Skin of body (tissue), 2 donors: ENCODE results near the gene CAPN10. TPM values are rescaled to one million over a fixed set of nuclear protein-coding genes. Genes with fewer than 3 reads are reported as not detected.

Experiments used
- DNase-seq: peaks from one replicate; lab custom pipeline; 2025; lab: John Stamatoyannopoulos, UW
- total RNA-seq: library from RNA; depleted of rRNA; stranded (reverse); fragments of >200 nt; gene quantifications from one replicate; pipeline ENCODE4 v1.2.3, GENCODE V29; 2014

Gene CAPN10
- total RNA-seq, 1 donor from 2014 or later = 10.9 TPM

DNA sequence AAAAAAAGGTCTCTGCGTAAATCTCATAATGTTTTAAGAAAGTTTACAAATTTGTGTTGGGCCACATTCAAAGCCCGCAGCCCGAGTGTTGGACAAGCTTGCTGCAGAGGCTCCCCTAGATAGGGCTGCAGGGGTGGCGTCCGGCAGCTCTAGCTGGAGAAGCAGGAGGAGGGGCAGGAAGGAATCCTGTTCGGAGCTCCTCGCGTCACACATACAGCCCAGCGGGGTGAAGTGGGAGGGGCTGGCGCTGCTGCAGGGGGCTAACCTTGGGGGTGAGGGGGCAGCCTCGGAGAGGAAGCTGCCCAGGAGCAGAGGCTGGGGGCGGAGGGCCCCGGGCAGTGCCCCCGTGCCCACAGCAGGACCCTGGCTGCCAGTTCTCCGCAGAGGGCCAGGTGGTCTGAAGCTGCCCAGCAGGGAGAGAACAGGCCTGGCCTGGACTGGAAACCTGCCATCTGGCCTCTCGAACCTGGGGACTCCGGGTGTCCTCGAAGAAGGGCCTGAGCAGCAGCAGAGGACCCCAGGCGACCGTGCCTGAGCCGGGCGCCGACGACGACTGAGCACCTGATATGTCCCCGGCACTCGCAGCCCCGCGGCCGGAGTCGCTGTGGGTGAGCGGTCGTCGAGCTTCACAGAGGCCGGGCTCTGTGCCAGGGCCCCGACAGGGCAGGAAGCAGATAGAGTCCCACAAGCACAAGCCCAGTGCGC, 36.1 kb downstream of the CAPN10 start:
- DNase-seq = no peak

DNA sequence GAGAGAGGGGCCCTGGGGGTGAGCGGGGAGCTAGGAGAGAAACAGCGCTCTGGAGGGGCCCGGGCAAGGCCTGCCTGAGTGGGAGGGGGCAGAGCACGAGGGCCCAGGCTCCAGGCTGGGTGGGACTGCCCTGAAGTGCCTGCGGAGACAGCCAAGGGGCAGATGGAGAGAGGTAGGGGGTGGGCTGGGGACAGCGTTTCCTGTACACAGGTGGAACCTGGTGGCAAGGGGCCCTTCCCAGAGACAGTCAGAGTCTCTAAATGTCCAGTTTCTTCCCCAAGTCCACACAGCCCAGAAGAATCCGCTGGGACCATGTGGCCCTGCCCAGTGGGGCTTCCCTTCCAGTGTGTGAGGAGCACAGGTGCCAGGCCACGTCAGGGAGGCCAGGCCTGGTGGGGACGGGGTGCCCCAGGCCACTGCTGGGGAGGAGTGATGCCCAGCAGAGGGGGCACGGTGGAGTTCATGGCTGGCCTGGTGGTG, 37.0 kb downstream of the CAPN10 start:
- DNase-seq = no peak

GRCh38 chr2:240624011-240624949, 37.7 kb downstream of the CAPN10 start:
- DNase-seq = no peak

DNA sequence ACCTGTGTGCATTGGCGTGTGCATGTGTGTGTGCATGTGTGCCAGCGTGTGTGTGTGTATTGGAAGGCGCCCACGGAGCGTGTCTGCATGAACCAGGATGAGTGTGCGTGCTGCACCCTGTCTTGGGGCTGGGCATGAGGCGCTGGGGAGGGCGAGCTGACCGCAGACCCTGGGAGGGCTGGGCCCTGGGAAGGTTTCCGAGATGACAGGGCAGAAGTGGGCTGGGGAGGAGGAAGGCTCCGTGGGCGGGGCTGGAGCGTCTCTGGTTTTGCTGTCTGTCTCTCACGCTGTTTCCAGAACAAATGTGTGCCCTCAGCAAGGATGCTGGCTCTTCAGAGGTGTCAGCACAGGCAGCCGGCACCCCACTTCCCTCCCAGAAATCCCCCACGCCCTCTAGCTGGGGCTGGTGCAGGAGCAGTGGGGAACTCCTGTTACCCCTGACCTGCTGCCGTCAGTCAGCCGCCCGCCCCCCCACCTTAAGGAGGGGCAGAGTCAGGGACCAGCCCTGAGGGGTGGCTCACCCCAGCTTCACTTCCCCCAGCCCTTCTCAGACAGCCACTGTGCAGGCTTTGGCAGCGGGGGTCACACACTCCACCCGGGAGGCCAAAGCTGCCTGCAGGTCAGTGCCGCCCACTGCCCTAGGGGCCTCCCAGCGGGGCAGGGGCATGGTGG, 38.6 kb downstream of the CAPN10 start, which contains the start of gene GPR35:
Gene GPR35 (plus strand): TSS at position 531 of the 672 bp plus-strand sequence. CDS start 4,473 bp downstream, outside the sequence.
- DNase-seq = no peak

- no peak for DNase-seq
Observed at GRCh38 chr2:240626531-240627300, 40.2 kb downstream of the CAPN10 start.

GRCh38 chr2:240627736-240628506, 41.4 kb downstream of the CAPN10 start:
- DNase-seq = no peak

- no peak for DNase-seq
Observed at GRCh38 chr2:240628507-240628807, 41.9 kb downstream of the CAPN10 start.

- DNase-seq = no peak
Observed at GRCh38 chr2:240628808-240629618, 42.5 kb downstream of the CAPN10 start.

DNA sequence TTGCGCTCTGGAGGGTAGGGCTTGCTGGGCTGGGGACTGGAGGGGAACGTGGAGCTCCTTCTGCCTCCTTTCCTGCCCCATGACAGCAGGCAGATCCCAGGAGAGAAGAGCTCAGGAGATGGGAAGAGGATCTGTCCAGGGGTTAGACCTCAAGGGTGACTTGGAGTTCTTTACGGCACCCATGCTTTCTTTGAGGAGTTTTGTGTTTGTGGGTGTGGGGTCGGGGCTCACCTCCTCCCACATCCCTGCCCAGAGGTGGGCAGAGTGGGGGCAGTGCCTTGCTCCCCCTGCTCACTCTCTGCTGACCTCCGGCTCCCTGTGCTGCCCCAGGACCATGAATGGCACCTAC, 43.1 kb downstream of the CAPN10 start:
- DNase-seq = no peak

GRCh38 chr2:240629968-240630770, 43.6 kb downstream of the CAPN10 start:
- no peak for DNase-seq

DNA sequence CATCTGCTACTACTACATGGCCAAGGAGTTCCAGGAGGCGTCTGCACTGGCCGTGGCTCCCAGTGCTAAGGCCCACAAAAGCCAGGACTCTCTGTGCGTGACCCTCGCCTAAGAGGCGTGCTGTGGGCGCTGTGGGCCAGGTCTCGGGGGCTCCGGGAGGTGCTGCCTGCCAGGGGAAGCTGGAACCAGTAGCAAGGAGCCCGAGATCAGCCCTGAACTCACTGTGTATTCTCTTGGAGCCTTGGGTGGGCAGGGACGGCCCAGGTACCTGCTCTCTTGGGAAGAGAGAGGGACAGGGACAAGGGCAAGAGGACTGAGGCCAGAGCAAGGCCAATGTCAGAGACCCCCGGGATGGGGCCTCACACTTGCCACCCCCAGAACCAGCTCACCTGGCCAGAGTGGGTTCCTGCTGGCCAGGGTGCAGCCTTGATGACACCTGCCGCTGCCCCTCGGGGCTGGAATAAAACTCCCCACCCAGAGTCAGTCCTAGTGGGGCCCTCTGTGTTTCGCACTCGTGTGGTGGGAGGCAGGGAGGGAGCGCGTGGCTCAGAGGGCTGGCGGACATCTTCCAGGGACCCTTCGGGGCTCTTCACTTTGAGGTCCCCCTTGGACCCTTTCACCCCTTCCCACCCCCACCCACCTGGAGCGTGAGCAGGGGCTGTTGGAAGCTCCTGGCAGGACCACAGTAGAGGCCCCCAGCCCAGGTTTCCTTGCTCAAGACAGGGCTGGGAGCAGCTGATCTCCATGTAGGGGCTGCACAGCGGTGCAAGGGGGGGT, 44.4 kb downstream of the CAPN10 start:
- DNase-seq = no peak

DNA sequence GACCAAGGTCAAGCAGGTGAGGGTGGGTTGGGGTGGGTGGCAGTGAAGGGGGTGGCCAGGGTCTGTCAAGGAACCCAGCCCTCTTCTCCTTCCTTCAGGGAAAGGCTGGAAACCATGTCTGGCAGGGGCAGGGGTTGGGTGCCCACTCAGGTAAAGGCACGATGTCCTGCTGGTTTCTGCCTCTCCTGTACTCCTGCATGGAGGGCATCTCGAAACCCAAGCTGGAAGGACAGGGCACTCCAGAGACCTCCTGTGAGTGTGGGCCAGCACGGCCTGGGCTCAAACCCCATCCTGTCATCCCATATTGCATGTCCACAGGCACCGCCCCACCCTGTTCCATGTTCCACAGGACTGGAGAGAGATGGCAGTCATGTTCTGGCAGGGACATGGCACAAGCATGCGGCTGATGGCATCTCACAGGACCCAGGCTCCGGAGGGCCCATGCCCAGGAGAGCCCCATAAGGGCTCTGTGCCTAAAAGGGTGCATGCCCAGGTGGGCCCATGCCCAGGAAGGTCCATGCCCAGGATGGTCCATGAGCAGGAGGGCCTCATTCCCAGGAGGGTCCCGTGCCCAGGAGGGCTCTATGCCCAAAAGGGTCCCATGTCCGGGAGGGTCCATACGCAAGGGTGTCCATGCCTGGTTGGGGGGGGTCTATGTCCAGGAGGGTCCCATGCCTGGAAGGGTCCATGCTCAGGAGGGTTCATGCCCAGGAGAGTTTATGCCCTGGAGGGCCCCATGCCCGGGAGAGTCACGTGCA, 45.2 kb downstream of the CAPN10 start:
- DNase-seq = no peak

DNA sequence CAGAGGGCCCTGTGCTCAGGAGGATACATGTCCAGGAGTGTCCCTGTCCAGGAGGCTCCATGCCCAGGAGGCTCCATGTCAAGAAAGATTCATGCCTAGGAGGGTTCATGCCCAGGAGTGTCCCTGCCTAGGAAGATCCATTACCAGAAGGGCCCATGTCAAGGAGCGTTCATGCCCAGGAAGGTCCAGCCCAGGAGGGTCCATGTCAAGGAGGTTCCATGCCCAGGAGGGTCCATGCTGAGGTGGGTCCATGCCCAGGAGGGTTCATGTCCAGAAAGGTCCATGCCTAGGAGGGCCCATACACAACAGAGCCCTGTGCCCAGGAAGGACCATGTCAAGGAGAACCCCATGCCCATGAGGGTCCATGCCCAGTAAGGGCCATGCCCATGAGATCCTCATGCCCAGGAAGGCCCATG, 45.8 kb downstream of the CAPN10 start:
- DNase-seq = no peak

DNA sequence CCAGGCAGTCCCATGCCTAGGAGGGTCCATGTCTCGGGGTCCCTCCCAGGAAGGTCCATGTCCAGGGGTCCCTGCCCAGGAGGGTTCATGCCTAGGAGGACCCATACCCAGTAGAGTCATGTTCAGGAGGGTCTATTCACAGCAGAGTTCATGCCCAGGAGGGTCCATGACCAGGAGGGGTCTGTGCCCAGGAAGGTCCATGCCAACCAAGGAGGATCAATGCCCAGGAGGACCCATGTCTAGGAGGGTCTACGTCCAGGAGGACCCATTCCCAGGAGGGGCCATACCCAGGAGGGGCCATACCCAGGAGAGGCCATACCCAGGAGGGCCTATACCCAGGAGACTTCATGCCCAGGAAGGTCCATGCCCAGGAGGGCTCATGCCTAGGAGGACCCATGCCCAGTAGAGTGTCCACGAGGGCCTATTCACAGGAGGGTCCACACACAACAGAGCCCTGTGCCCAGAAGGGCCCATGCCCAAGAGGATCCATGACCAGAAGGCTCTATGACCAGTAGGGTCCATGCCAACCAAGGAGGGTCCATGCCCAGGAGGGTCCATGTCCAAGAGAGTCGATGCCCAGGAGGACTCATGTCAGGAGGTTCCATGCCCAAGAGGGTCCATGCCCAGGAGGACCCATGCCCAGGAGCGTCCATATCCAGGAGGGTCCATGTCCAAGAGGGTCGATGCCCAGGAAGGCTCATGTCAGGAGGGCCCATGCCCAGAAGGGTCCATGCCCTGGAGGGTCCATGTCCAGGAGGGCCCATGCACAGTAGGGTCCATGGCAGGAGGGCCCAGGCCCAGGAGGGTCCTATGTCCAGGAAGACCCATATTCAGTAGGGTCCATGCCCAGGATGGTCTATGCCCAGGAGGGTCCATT, 48.8 kb downstream of the CAPN10 start:
- no peak for DNase-seq

- no peak for DNase-seq
Observed at GRCh38 chr2:240635998-240636547, 49.5 kb downstream of the CAPN10 start.

DNA sequence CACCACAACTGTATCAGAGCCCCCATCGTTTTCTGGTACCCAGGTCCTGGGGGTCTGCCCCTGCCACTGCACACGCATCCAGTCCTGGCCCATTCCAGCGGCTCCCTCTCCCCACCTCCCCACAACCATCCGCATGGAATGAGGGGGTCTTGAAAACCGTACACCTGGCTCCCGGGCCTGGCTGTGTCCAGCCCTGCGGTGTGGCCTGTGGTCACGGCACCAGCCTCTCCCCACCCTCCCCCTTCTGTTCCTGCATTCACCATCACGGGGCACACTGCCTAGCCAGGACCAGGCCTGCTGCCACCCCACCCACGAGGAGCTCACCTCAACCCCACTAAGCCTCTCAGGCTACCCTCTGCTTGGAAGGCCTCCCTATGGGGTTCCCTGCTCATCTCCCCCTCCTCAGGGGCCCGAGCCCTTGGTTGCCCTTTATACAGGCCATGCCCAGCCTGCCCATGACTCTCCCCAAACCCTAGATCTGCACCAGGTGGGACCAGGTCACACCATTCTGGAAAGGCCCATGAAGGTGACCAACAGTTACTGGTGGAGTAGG, 50.1 kb downstream of the CAPN10 start:
- no peak for DNase-seq
